Stimulated activated CD4-positive, alpha-beta T cell treated with anti-CD3 and anti-CD28 coated beads, TNF-alpha, amount 100 ng/mL, for 48 hours (primary cell): ENCODE measurements around the gene WDFY3.
"Not testable (repeated sequence)": the region's sequence is repeated elsewhere in the genome, so short reads cannot be mapped to it uniquely, and the experiment has no call there.

Source experiments
- DNase-seq, 3 donors: peaks; one replicate each; pipeline ENCODE4 v3.0.0-alpha.2; 2020; ENCODE audit warnings: low read depth in 3 of 3

Gene WDFY3

GRCh38 chr4:84722720-84723119 lies 243.8 kb downstream of the WDFY3 start:
- DNase-seq: no peak

DNA sequence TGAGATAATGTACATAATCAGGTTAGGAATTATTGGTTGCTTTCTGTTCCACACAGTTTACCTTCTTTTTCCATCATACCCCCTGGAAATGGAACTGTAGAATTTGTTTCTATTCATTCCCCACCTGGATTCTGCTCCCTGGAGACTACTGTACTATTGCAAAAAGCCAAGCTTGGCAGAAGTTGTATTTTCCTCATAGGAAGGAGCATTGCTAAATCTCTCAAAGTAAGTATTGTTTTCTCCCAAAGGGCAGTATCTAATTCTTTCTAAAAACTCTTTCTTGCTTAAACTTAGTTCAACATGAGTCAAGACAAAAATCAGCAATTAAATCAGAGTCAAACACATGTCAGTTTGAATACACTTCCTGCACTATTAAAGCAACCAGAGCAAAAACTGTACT lies 247.4 kb downstream of the WDFY3 start:
- no peak for DNase-seq

DNA sequence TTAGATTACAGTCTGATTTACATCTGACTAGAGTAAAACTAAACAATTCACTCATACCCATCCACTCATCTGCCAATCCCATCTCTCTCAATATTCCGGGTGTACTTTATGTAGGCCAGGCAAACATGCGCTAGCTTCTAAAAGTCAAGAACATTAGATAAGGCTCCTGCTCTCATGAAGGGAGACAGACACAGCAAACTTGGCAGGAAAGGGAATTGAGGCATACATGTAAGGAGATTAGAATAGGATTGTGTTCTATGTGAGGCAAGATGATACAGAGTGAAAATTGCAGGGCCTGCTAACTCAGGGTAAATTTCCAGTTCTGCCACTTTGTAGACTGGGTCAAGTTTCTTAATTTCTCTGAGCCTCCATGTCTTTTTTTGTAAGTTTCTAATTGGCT lies 247.8 kb downstream of the WDFY3 start:
- no peak for DNase-seq

- DNase-seq: no peak
Observed at GRCh38 chr4:84710548-84710947, 255.9 kb downstream of the WDFY3 start.

DNA sequence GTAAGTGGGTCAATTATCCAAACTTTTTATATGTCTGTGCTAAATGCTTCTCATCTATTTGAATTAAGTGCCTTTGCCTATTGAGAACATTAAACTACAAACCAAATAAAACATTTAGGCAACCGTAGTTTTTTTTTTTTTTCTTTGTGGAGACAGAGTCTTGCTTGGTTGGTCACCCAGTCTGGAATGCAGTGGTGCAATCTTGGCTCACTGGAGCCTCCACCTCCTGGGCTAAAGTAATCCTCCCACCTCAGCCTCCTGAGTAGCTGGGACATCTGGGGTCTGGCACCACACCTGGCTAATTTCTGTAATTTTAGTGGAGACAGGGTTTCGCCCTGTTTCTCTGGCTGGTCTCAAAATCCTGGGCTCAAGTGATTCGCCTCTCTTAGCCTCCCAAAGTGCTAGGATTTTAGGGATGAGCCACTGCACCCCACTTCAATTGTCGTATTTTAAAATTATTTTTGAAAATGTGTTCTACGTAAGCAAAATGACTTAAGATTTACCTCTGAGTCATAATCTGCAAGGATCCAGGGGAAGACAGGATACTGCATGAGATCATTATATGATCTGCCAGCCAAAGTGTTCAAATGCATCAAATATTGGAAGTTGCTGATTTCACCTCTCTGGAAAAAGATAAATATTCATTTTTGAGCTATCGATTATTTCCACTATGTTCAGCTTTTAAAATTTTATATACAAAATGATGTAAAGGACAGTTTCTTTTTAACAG lies 257.9 kb downstream of the WDFY3 start:
- no peak for DNase-seq

- no peak for DNase-seq
Observed at GRCh38 chr4:84706286-84706685, 260.2 kb downstream of the WDFY3 start.

- no peak for DNase-seq
Observed at GRCh38 chr4:84699001-84699671, 267.4 kb downstream of the WDFY3 start.

GRCh38 chr4:84697615-84698201 lies 268.8 kb downstream of the WDFY3 start:
- DNase-seq: no peak

DNA sequence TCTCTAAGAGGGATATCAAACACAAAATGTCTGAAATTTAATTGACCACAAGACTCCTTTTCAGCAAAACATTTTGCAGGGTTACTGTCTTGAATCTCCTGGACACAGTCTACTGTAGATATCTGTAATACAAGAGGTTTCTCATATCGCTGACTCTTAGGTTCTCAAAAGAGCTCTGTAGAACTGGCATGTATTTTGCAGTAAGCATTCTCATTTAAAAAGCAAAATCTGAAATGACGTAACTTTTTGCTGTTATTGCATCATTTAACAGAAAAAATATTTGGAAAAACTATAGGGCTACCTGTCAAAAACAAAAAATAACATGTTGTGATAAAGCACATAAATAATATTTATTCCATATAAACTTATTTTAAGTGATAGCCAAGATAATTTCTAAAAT lies 269.3 kb downstream of the WDFY3 start:
- no peak for DNase-seq

DNA sequence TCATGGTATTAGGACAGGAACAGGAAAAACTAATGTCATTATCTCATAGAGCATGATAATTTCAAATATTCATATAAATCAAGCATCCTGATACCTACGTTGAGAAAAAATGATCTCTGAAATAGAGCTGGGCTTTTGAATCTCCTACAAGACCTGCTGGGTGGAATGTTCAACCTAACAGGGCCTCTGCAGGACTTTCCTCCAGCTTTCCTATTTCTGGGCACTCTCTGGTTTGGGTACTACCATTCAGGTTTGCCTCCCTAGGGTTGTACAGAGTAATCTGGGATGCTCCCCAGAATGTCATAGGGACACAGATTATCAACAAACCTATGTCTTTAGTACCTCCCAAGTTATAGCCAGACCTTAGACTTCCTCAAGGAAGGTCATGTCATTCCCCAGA lies 274.7 kb downstream of the WDFY3 start:
- DNase-seq: no peak

- no peak for DNase-seq
Observed at GRCh38 chr4:84691170-84691691, 275.3 kb downstream of the WDFY3 start.

GRCh38 chr4:84690481-84690880 lies 276.0 kb downstream of the WDFY3 start:
- DNase-seq: no peak

- DNase-seq: no peak
Observed at GRCh38 chr4:84689197-84689596, 277.3 kb downstream of the WDFY3 start.

GRCh38 chr4:84688605-84689004 lies 277.9 kb downstream of the WDFY3 start:
- DNase-seq: no peak

DNA sequence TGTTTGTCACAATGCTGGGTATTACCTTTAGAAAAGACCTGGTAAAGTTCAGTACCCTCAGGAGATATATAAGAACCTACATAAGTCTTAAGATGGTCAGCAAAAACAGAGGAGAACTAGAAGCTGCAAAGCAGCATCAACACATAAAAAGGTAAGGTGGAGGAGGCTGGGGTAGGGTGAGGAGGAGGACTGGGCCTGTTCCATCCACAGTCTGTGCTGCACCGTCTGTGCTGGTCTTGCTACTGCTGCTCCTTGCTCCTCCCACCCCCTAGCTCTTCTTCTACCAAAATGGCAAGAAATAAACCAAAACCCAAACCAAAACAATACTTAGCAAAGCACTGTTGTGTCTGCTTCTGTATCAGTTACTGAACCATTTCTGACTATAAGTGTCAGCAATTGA lies 281.4 kb downstream of the WDFY3 start:
- no peak for DNase-seq

DNA sequence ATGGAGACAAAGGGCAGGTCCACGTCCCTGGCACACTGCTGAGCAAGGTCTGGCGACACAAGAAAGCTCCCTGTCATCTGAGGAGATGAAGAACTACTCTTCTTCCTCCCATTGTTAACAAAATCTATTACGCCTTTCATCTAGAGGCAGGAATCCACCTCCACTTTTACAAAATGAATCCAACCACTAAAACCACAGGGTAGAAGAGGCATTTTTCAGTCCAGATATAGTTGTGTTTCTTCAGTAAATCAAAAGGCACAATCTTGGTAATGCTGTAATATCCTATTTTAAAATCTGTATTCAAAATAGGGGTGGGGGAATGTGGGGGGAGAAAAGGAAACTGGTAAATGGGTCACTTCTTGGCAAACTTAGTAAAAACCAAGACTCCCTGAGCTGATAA lies 282.1 kb downstream of the WDFY3 start:
- DNase-seq: no peak

GRCh38 chr4:84683064-84683850 lies 283.2 kb downstream of the WDFY3 start:
- DNase-seq: no peak

DNA sequence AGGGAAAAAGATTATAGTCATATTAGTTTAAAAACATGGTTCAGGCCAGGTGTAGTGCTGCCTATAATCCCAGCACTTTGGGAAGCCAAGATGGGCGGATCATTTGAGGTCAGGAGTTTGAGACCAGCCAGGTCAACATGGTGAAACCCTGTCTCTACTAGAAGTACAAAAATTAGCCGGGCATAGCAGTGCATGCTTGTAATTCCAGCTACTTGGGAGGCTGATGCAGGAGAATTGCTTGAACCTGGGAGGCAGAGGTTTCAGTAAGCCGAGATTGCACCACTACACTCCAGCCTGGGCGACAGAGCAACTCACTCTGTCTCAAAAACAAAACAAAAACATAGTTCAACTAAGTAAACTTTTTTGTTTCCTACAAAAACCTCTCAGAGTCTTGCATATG lies 283.8 kb downstream of the WDFY3 start:
- DNase-seq: not testable (repeated sequence)

- no peak for DNase-seq
Observed at GRCh38 chr4:84681486-84682274, 284.8 kb downstream of the WDFY3 start.

- no peak for DNase-seq
Observed at GRCh38 chr4:84680956-84681355, 285.5 kb downstream of the WDFY3 start.

DNA sequence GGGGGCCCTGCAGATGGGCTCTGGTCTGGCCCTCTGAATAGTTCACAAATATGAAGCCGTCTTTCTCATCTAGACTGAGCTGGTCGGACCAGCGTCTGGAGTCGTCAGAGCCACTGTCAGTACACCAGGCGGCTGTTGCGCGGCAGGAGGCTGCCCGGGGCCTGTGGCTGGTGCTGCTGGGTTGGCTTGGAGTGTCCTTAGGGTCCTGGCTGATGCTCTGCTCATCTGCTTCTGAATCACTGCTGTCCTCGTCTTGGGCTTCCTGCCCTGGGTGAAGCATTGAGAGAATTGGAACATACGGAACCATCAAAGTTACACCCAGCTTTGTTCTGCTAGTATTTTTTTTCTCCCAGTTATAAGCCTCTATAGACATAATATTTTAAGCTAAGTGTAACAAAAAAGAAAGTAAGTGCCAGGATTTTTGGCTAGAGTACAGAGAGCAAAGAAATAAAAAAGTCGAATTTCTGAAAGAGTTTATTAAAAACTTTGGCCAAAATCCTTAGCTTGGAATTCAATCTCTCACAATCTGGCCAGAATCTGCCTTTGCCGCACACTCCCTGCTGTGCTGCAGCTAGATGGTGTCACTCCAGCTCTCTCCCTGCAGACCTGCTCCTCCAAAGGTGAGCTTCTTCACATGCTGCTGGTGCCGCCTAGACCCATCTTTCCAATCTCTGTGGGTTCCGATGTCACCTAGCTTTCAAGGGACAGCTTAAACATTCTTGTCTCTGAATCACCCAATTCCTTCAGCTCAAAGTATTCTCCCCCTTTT lies 287.3 kb downstream of the WDFY3 start:
- DNase-seq: no peak
